GM23338 (cell line): ENCODE measurements around the gene UBXN1.

Experiments
- CREB1 ChIP-seq: fragments of 250-450 bp; sonication (Bioruptor Pico); IDR thresholded peaks from 2 replicates; pipeline ENCODE4 v1.5.0; 2020; ENCODE audit warnings: low read depth, mild to moderate bottlenecking, moderate library complexity
- CTCF ChIP-seq, 2 experiments: fragments of 200-600 bp in 1 of 2; sonication (generic) in 1 of 2; conservative IDR thresholded peaks; 2 replicates each; pipeline versions ENCODE4 v1.5.1 to v1.6.1; 2016 to 2017; ENCODE audit warnings: antibody characterized with exemption in 2 of 2, low read depth in 2 of 2, mild to moderate bottlenecking in 2 of 2, moderate library complexity in 1 of 2
- ETS1 ChIP-seq: IDR thresholded peaks from 2 replicates; pipeline ENCODE4 v1.6.1; 2016; ENCODE audit warnings: antibody characterized with exemption
- EZH2 ChIP-seq: fragments of 200-600 bp; sonication (generic); IDR thresholded peaks from one replicate; pipeline ENCODE4 v1.8.0; 2017; ENCODE audit warnings: antibody characterized with exemption, mild to moderate bottlenecking, low read depth; ENCODE audit not compliant: unreplicated experiment
- EZH2phosphoT487 ChIP-seq: fragments of 200-600 bp; sonication (generic); IDR thresholded peaks from one replicate; pipeline ENCODE4 v1.8.1; 2018; ENCODE audit warnings: antibody characterized with exemption; ENCODE audit not compliant: unreplicated experiment
- JUNB ChIP-seq: IDR thresholded peaks from one replicate; pipeline ENCODE4 v1.6.1; 2016; ENCODE audit warnings: antibody characterized with exemption; ENCODE audit not compliant: unreplicated experiment
- NANOG ChIP-seq: IDR thresholded peaks from 2 replicates; pipeline ENCODE4 v1.6.1; 2016; ENCODE audit warnings: antibody characterized with exemption, borderline replicate concordance
- POLR2AphosphoS5 ChIP-seq: IDR thresholded peaks from 2 replicates; pipeline ENCODE4 v1.6.1; 2016; ENCODE audit warnings: antibody characterized with exemption, low read depth
- REST ChIP-seq: IDR thresholded peaks from one replicate; pipeline ENCODE4 v1.6.1; 2018; ENCODE audit warnings: antibody characterized with exemption; ENCODE audit not compliant: unreplicated experiment
- STAT1 ChIP-seq: IDR thresholded peaks from one replicate; pipeline ENCODE4 v1.6.1; 2016; ENCODE audit warnings: antibody characterized with exemption; ENCODE audit not compliant: unreplicated experiment
- ZNF114 ChIP-seq: fragments of 250-450 bp; sonication (Bioruptor Pico); IDR thresholded peaks from 2 replicates; pipeline ENCODE4 v1.5.0; 2020; ENCODE audit warnings: mild to moderate bottlenecking, moderate library complexity
- ZNF331 ChIP-seq: fragments of 250-450 bp; sonication (Bioruptor Pico); IDR thresholded peaks from 2 replicates; pipeline ENCODE4 v1.5.0; 2020; ENCODE audit warnings: low read depth, mild to moderate bottlenecking, moderate library complexity

- TF ChIP-seq EZH2: no peak
- no peak for TF ChIP-seq CTCF (conservative IDR thresholded peaks at IDR 0.05; ENCODE audit: low read depth in 2 of 2)
- no peak for TF ChIP-seq CREB1 (CRISPR knock-in tag)
- no peak for TF ChIP-seq REST
- TF ChIP-seq NANOG: no peak
- no peak for TF ChIP-seq STAT1
- no peak for TF ChIP-seq ZNF331 (CRISPR knock-in tag)
- no peak for TF ChIP-seq EZH2phosphoT487
- TF ChIP-seq JUNB: no peak
- peak; percentile 67; the same call in 1 of the 2 replicates for TF ChIP-seq ETS1
- peak; percentile 76 for TF ChIP-seq POLR2AphosphoS5
- TF ChIP-seq ZNF114 (CRISPR knock-in tag): no peak
These were observed 49.5 kb upstream of the UBXN1 start, which contains the start of gene TTC9C for GRCh38 chr11:62728171-62728988.
